GM20000 (cell line): Measurements from ENCODE around the gene SERINC5.
A peak's percentile ranks its signal among the peaks of the same experiment; 100 is the strongest.

Experiments
- DNase-seq: peaks from one replicate; pipeline ENCODE4 v3.0.0; 2012; ENCODE audit warnings: low spot score
- CTCF ChIP-seq: IDR thresholded peaks from 2 replicates; pipeline ENCODE4 v1.5.1; 2012; ENCODE audit warnings: mild to moderate bottlenecking, control low read depth; ENCODE audit errors: extremely low read depth, missing control alignments

Gene SERINC5

DNA sequence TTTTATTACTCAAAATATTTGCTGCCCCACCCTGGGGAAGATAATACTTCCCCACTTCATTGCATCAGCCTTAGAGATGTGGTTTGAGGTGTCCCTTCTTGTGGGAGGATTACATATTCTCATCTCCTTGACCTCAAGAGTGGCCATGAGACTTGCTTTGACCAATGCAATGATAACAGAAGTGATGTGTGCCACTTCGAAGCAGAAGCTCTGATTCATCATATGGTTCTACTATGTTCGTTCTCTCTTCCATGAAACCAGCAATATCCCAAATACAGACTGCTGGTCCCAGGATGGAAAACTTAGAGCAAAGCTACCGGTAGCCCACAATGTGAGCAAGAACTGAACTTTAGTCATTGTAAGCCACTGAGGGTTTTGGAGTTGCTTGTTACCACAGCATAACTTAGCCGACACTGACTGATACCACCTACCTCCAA lies 128.7 kb downstream of the SERINC5 start:
- no peak for DNase-seq
- no peak for TF ChIP-seq CTCF

DNA sequence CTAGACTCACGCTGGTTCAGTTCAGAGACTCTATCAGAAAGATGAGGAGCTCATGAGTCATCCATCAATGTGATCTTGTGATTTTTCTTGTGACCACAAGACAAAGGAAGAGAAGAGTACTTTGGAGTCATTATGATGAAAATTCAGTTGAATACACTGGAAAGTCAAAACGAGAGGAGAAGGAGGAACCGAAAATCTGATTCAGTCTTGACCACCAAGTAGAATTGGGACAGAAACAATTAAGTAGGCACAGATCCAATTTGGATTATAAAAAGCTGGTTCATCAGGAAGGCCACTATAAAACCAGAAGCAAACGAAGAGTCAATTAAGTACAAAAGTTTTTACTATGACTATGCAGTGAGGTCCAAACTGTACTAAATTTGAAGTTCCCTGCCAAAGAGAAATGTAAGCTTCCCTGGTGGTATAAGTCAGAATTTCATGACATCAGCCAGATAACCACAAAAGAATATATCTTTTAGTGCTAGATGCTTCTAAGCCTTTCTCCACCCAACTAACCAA lies 129.8 kb downstream of the SERINC5 start:
- peak; percentile 49 for DNase-seq
- TF ChIP-seq CTCF: no peak

DNA sequence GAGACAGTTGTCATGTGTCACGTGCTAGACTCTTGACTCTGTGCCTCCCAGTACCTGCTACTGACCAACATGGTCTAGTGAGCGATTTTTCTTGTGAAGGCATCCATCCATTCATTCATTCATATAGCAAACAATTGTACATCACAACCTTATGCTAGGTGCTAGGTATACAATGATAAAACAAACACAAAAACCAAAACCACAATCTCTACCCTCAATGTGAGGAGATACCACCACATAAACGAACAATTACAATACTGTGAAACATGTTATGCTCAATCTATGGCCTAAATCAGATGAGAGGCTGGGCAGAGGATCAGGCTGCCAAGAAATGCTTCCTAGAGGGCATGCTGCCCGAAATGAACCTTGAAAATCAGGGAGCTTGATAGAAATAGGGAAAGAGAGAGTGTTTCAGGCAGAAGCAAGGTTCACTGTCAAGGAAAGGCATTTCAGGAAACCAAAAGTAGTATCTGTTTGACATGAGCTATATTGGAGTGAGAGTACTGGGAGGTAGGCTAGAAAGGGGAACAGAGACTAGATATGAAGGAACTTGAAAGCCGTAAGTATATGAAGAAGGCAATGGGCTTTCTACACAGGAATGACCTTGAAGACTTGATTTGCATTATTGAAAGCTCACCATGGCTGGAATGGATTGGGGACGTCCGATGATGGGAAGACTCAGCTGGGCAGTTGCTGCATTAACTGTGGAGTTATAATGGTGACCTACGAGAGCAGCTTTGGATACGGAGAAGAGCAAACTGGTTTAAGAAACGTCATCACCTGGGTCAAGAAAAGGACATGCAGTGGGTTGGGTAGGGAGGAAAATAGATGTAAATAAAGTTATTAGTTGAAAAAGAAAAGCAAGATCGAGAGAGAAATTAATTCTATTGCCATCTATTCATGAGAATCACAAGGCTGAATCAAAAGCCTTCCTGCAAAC lies 130.6 kb downstream of the SERINC5 start:
- TF ChIP-seq CTCF: no peak
- DNase-seq: peak; percentile 59

GRCh38 chr5:80124121-80124918 lies 131.5 kb downstream of the SERINC5 start:
- no peak for DNase-seq
- no peak for TF ChIP-seq CTCF

GRCh38 chr5:80122579-80122978 lies 133.3 kb downstream of the SERINC5 start:
- DNase-seq: no peak
- no peak for TF ChIP-seq CTCF

DNA sequence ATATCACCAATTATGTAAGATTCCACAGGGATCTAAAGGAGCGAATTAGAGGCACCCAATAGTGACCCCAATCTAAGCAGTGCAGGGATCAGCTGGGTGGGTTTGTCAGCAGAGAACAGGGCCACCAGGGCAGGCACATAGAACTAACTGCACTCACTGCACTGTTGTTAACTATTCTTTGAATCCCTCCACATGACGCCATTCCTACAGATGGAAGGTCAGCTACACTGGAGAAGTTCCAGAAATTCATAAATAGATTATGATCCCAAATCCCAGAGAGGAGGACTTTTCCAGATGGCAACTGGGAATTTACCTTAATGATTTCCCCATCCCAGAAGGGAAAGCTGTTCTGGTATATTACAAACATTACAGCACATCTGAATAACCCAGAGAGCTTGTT lies 136.5 kb downstream of the SERINC5 start:
- no peak for DNase-seq
- no peak for TF ChIP-seq CTCF

- no peak for TF ChIP-seq CTCF
Observed at GRCh38 chr5:80117446-80117845, 138.4 kb downstream of the SERINC5 start.

More at GRCh38 chr5:80117446-80117845, 138.4 kb downstream of the SERINC5 start:
- no peak for DNase-seq
